ENCODE measurements around the gene SHISA6. TPM values are rescaled to one million over a fixed set of nuclear protein-coding genes. Genes with fewer than 3 reads are reported as not detected.

The SHISA6 gene
- total RNA-seq, 2 experiments from 2014 or later, result not detected

DNA sequence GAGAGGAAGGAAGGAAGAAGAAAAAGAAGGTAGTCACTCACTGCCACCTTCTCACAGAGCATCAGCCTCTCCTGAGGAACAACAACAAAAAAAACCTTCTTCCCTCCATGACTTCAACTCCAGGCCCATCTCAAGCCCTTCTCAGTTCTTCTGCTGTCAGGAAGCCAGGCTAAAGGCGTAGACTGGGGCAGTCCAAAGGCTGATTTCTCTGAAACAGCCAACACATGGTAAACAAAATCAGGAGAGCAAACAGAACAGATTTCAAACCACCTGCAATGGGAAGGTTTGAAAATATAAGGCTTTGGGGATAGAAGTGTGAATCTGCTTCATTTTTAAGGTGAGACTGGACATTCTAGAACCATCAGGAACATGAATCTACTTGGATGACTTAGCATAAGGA, 200.0 kb downstream of the SHISA6 start:
- no peaks in the 10 kb centered on the region for H3K79me2 ChIP-seq (ENCODE audit: insufficient read depth, low read depth, low read length)
- ChIA-PET CTCF (ENCODE audit: unreplicated experiment) (no interaction called here), POLR2A (no interaction called here)
- no peaks in the 10 kb centered on the region for H3K4me1 ChIP-seq (ENCODE audit: insufficient read depth, low read length, poor library complexity, severe bottlenecking)
- H2AFZ ChIP-seq (ENCODE audit: low read length), result no peak overlapping the region
- no peak overlapping the region for H3K4me3 ChIP-seq (ENCODE audit: low read depth, low read length, poor library complexity, severe bottlenecking)
- no peaks in the 10 kb centered on the region for H3K9me2 ChIP-seq (ENCODE audit: insufficient read depth, low read length)
- intact Hi-C loops (cut with micrococcal nuclease; ENCODE audit: unreplicated experiment), result no loop called here
- H4K20me1 ChIP-seq (ENCODE audit: insufficient read depth, low read length), result no peaks in the 10 kb centered on the region
- H3K9me3 ChIP-seq (ENCODE audit: low read length), result no peaks in the 10 kb centered on the region
- DNase-seq (ENCODE audit: low spot score), result no peak
- no peak overlapping the region for H3K4me2 ChIP-seq (ENCODE audit: low read length)
- no peaks in the 10 kb centered on the region for H3K36me3 ChIP-seq (ENCODE audit: insufficient read depth, low read length)
- no TSS peak for BruUV-seq (replicated peaks)
- H3K27ac ChIP-seq (ENCODE audit: low read depth, low read length, poor library complexity, severe bottlenecking), result no peak overlapping the region
- TF ChIP-seq EZH2phosphoT487 (IDR thresholded peaks at IDR 0.05; ENCODE audit: borderline replicate concordance, low read depth, low read length), result no peak
- TF ChIP-seq, protein P1, sequence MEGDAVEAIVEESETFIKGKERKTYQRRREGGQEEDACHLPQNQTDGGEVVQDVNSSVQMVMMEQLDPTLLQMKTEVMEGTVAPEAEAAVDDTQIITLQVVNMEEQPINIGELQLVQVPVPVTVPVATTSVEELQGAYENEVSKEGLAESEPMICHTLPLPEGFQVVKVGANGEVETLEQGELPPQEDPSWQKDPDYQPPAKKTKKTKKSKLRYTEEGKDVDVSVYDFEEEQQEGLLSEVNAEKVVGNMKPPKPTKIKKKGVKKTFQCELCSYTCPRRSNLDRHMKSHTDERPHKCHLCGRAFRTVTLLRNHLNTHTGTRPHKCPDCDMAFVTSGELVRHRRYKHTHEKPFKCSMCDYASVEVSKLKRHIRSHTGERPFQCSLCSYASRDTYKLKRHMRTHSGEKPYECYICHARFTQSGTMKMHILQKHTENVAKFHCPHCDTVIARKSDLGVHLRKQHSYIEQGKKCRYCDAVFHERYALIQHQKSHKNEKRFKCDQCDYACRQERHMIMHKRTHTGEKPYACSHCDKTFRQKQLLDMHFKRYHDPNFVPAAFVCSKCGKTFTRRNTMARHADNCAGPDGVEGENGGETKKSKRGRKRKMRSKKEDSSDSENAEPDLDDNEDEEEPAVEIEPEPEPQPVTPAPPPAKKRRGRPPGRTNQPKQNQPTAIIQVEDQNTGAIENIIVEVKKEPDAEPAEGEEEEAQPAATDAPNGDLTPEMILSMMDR (conservative IDR thresholded peaks at IDR 0.05; ENCODE audit: low read length), result no peak

DNA sequence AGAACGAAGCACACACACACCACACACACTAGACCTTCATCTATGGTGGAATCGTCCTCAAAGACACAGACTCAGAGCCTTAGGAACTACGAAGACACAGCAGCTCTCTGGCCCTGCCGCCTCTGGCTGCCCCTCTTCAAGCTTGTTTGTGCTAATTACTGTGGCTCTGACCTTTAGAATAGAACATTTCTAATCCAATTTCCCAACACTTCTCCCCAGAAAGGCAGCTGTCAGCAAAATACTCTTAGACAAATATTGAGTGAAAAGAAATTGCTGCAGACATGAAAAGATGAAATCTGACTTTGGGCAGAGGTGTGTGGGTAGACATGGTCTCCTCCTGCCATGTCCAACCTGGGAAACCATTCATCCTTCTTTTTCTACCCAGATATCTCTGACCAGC, 205.3 kb downstream of the SHISA6 start:
- intact Hi-C loops (cut with micrococcal nuclease; ENCODE audit: unreplicated experiment), result no loop called here
- no TSS peak for BruUV-seq (replicated peaks)
- Histone ChIP-seq H3K79me2 (ENCODE audit: insufficient read depth, low read depth, low read length) (no peaks in the 10 kb centered on the region), H3K4me1 (ENCODE audit: insufficient read depth, low read length, poor library complexity, severe bottlenecking) (no peaks in the 10 kb centered on the region), H3K4me3 (ENCODE audit: low read depth, low read length, poor library complexity, severe bottlenecking) (no peak overlapping the region), H3K9me3 (ENCODE audit: low read length) (no peaks in the 10 kb centered on the region), H3K4me2 (ENCODE audit: low read length) (no peak overlapping the region), H3K36me3 (ENCODE audit: insufficient read depth, low read length) (no peaks in the 10 kb centered on the region), H2AFZ (ENCODE audit: low read length) (no peak overlapping the region), H3K9me2 (ENCODE audit: insufficient read depth, low read length) (no peaks in the 10 kb centered on the region), H3K27ac (ENCODE audit: low read depth, low read length, poor library complexity, severe bottlenecking) (no peak overlapping the region), H4K20me1 (ENCODE audit: insufficient read depth, low read length) (no peaks in the 10 kb centered on the region)
- no peak for TF ChIP-seq EZH2phosphoT487 (IDR thresholded peaks at IDR 0.05; ENCODE audit: borderline replicate concordance, low read depth, low read length)
- TF ChIP-seq, protein P1 (conservative IDR thresholded peaks at IDR 0.05; ENCODE audit: low read length), result no peak
- ChIA-PET POLR2A (no interaction called here), CTCF (ENCODE audit: unreplicated experiment) (no interaction called here)
- DNase-seq (ENCODE audit: low spot score), result no peak

DNA sequence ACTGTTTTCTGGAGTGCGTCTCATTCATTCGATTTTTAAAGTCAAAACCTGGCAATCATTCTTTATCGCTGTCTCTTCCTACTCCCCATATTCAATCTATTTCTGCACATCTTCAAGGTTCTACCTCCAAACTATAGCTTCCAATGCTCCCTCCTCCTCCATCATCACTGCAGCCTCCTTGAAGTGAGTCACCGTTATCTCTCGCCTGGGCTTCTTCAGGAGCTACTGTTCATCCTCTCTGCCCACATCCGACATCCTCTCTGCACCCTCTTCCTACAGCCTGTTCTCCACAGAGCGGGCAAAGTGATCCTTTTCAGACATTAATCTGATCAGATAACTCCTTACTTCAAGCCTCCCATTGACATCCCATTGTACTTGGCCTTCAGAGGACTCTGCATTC, 213.1 kb downstream of the SHISA6 start:
- ChIA-PET POLR2A (no interaction called here), CTCF (ENCODE audit: unreplicated experiment) (no interaction called here)
- TF ChIP-seq, protein P1 (conservative IDR thresholded peaks at IDR 0.05; ENCODE audit: low read length), result no peak
- no peak for TF ChIP-seq EZH2phosphoT487 (IDR thresholded peaks at IDR 0.05; ENCODE audit: borderline replicate concordance, low read depth, low read length)

More for the DNA sequence above, 213.1 kb downstream of the SHISA6 start:
- no peak overlapping the region for H3K4me3 ChIP-seq (ENCODE audit: low read depth, low read length, poor library complexity, severe bottlenecking)
- H2AFZ ChIP-seq (ENCODE audit: low read length), result no peak overlapping the region
- DNase-seq (ENCODE audit: low spot score), result no peak
- H4K20me1 ChIP-seq (ENCODE audit: insufficient read depth, low read length), result no peaks in the 10 kb centered on the region
- H3K4me1 ChIP-seq (ENCODE audit: insufficient read depth, low read length, poor library complexity, severe bottlenecking), result no peaks in the 10 kb centered on the region
- intact Hi-C loops (cut with micrococcal nuclease; ENCODE audit: unreplicated experiment), result no loop called here
- no peaks in the 10 kb centered on the region for H3K36me3 ChIP-seq (ENCODE audit: insufficient read depth, low read length)
- H3K4me2 ChIP-seq (ENCODE audit: low read length), result no peak overlapping the region
- H3K9me3 ChIP-seq (ENCODE audit: low read length), result no peaks in the 10 kb centered on the region
- no TSS peak for BruUV-seq (replicated peaks)
- no peak overlapping the region for H3K27ac ChIP-seq (ENCODE audit: low read depth, low read length, poor library complexity, severe bottlenecking)
- no peaks in the 10 kb centered on the region for H3K79me2 ChIP-seq (ENCODE audit: insufficient read depth, low read depth, low read length)
- H3K9me2 ChIP-seq (ENCODE audit: insufficient read depth, low read length), result no peaks in the 10 kb centered on the region
